GM19240 (cell line): ENCODE data around the gene GGPS1.
A peak's percentile ranks its signal among the peaks of the same experiment; 100 is the strongest.
"Not testable (repeated sequence)": the region's sequence is repeated elsewhere in the genome, so short reads cannot be mapped to it uniquely, and the experiment has no call there.

Source experiments
- DNase-seq: peaks from one replicate; pipeline ENCODE4 v3.0.0; 2011; ENCODE audit warnings: low spot score; ENCODE audit not compliant: insufficient read length

GGPS1 gene

DNA sequence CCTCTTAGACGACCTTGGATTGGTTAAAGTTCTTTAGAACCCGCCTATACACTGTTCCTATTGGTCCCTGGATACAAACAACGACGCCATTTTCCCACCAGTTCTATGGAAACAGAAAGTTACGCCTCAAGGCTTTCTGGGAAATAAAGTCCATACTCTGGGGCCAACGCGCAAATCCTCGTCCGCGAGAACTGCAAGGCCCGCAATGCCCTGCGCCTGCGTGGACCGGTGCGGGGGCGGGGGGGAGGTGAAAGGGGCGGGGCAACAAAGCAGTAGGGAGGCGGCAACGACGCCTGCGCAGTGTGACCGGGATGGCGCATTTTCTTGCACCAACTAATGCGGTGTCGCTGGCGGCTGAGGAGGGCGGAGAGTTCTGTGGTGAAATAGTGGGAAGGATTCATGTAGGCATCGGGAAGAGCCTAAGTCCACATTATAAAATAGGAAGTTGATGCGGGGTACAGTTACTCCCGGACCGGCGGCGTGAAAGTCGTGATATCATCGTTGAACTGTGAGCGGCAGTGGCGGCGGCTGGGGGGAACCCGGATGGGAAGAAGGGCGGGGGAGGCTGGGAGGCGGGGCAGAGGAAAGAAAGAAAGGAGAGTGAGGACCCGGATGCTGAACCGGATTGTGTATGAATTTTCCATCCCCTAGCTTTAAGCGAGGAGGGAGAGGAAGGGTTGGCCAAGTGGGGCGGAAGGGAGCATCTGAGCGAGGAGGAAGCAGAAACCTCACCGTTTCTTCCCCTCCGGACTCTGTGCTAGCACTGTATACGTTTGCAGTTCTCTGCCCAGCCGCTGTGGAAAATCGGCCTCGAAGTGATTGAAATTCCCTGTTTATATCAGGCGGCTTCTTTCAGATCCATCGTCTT is at the start of gene GGPS1:
Gene GGPS1, plus strand, starts transcription at position 300 of the 868 bp plus-strand sequence. CDS start 6,695 bp downstream, outside the sequence.
- peak; percentile 56 for DNase-seq

- no peak for DNase-seq
Measured at GRCh38 chr1:235278915-235279292, 49.5 kb upstream of the GGPS1 start.

DNA sequence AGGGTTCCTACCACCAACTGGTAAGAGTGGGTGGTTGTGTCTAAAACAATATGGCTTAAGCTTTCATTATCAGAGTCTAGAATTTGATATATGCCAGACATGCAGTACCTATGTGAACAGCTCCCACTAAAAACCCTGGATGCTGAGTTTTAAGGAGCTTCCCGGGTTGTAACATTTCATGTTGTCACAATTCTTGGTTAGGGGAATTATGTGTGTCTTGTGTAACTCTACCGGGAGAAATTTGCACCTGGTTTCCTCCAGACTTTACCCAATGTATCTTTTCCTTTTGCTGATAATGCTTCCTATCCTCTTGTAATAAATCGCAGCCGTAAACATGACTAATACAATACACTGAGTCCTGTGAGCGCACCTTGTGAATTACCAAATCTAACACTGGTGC is 48.7 kb upstream of the GGPS1 start:
- DNase-seq: no peak

GRCh38 chr1:235280467-235280866 is 47.9 kb upstream of the GGPS1 start:
- no peak for DNase-seq

DNA sequence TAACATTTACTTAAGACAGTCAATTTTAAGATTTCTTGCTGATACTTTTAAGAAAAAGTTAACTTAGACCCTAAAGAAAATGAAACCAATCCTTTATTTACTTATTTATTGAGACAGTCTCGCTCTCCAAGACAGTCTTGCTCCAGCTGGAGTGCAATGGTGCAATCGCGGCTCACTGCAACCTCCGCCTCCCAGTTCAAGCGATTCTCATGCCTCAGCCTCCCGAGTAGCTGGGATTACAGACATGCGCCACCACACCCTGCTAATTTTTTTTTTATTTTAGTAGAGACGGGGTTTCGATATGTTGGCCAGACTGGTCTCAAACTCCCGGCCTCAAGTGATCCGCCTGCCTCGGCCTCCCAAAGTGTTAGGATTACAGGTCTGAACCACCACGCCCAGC is 44.7 kb upstream of the GGPS1 start:
- DNase-seq: not testable (repeated sequence)

- no peak for DNase-seq
Measured at GRCh38 chr1:235284231-235284769, 44.1 kb upstream of the GGPS1 start.

- DNase-seq: no peak
Measured at GRCh38 chr1:235286667-235287066, 41.7 kb upstream of the GGPS1 start.

DNA sequence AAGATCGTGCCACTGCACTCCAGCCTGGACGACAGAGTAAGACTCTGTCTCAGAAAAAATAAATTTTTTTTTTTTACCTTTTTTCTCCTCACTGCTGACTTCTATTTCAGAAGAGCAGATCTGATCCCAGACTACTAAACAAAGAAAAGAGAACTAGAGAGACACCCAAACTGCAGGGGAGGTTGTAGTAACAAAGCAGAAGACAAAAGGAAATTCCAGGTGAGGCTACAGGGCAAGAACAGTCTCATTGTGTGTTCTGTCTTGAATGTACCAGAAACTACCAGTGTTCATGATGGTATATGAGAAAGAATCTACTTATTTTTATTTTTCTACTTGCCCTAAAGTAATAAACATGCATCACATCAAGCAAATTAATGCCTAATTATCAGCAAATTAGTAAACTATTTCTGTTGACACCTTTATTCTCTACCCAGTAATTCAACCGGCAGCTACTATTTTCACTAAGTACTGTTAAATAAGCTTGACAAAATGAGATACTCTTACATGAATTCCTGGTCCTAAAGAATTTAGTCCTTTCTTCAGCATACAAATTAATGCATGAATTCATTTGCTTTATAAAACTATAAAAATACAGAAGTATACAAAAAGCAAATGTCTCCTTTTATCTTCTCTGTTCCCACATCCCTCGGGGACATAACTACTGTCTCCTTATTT is 41.0 kb upstream of the GGPS1 start:
- DNase-seq: no peak

- DNase-seq: no peak
Measured at GRCh38 chr1:235289859-235290739, 38.3 kb upstream of the GGPS1 start.

- no peak for DNase-seq
Measured at GRCh38 chr1:235290740-235291502, 37.4 kb upstream of the GGPS1 start.

GRCh38 chr1:235291599-235292091 is 36.7 kb upstream of the GGPS1 start:
- no peak for DNase-seq

DNA sequence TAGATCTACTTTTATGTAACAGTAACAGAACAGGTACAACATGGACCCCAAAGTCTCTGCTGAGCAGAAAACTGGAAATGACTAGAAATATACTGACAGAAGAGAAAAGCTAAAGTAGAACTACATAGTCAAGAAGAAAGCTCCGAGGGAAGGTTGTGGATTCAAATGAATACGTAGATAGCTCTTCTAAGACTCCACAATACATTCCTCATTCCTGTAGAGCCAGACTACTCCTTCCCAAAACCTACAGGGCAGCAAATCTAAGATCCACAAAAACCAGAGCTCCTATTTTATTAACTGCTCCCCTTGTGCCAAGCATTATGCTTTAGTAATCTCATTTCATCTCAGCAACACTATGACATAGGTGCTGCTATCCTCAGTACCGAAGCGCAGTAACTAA is 35.6 kb upstream of the GGPS1 start:
- no peak for DNase-seq

DNA sequence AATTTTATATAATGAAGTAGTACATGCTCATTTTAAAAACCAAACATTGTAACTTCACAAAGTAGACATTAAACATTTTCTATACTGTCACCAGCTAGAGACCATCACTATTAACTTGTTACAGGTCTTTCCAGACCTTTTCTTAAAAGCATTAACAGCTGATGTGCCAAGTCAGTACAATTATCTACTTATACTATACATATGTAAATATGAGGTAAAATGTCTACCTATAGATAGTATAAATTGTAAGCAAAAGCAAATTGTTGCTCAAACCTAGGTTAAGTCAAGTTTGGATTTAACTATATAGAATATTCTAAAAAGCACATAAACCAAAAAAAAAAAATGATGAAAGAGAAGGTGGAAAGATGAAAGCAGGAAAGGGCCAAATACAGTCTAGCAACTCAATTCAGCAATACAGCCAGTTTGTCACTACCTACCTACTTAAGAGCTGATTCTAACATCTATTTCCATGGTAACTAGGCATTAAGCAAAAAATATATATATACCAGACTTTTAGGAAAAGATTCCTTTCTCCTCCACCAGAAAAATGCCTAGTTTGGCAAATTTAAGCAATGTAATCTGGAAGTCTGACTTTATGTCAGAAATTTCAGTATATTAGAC is 34.9 kb upstream of the GGPS1 start:
- DNase-seq: no peak

- no peak for DNase-seq
Measured at GRCh38 chr1:235295902-235296350, 32.4 kb upstream of the GGPS1 start.

- no peak for DNase-seq
Measured at GRCh38 chr1:235296729-235297128, 31.6 kb upstream of the GGPS1 start.

DNA sequence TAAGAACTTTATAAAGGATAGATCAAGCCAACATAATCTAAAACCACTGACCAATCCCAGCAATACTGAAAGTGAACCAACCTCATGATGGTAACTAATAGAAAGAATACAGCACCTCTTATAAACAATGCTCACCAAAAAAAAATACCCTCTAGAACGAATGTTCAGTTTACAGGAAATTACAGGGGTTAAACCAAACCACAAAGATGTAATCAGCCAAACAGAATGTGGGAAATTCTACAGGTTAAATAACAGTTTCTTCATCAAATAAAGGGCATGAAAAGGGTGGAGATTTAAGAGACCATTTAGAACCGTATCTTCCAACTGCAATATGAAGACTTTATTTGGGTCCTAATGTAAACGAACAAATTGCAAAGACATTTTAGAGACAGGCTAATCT is 30.8 kb upstream of the GGPS1 start:
- no peak for DNase-seq

- no peak for DNase-seq
Measured at GRCh38 chr1:235298758-235299157, 29.6 kb upstream of the GGPS1 start.

DNA sequence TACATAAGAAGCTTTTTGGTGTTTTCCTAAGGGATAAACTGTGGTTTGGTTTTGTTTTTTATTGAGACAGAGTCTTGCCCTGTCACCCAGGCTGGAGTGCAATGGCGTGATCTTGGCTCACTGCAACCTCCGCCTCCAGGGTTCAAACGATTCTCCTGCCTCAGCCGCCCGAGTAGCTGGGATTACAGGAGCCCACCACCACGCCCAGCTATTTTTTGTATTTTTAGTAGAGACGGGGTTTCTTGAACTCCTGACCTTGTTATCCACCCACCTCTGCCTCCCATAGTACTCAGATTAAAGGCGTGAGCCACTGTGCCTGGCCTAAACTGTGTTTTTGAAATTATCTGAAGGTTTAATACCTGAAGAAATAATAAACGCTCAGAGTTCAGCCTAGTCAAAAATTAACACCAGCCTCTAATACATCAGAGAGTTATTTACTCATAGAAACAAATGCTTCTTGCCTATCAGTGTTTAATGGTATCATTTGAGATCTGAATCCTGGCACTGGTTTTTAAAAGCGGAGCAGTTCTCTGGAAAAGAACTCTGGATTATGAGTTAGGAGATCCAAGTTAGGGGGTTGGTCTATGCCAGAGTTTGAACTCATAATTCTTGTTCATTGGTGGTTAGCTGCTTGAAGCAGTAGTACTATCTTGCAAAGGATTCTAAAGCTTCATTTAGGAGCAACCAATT is 29.1 kb upstream of the GGPS1 start:
- no peak for DNase-seq

DNA sequence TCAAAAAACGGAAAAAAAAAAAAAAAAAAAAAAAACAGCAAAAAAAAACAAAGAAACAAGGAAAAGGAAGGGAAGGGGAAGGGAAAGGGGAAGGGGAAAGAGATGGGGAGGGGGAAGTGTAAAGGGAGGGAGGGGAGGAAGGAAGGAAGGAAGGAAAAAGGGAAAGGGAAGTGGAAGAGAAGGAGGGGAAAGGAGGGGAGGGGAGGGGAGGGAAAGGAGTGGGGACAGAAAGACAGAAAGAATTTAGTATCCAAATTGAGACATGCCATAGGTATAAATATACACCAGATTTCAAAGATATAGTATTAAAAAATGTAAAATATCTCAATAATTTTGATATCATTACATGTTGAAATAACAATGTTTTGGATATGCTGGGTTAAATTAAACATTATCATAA is 26.2 kb upstream of the GGPS1 start:
- no peak for DNase-seq
